Neural progenitor cell (in vitro differentiated cells): Measurements from ENCODE around the gene PRKCB. TPM values are rescaled to one million over a fixed set of nuclear protein-coding genes. Genes with fewer than 3 reads are reported as not detected.

Experiments
- DNase-seq: peaks from one replicate; pipeline ENCODE4 v3.0.0-alpha.2; 2016; ENCODE audit warnings: low spot score
- H2AFZ ChIP-seq: fragments of 200-600 bp; sonication (generic); replicated peaks from 2 replicates; pipeline ENCODE4 v1.6.1; 2016; ENCODE audit warnings: antibody characterized with exemption
- H3F3A ChIP-seq: fragments of 200-600 bp; sonication (generic); 2 replicates; pipeline ENCODE4 v1.6.1; 2016; ENCODE audit warnings: antibody characterized with exemption, low read depth
- H3K27ac ChIP-seq: fragments of 200-600 bp; sonication (generic); 2 replicates; pipeline ENCODE4 v1.5.1; 2016; ENCODE audit warnings: mild to moderate bottlenecking
- H3K27me3 ChIP-seq: fragments of 200-600 bp; sonication (generic); 2 replicates; pipeline ENCODE4 v1.6.1; 2016; ENCODE audit warnings: mild to moderate bottlenecking, moderate library complexity
- H3K36me3 ChIP-seq: fragments of 200-600 bp; sonication (generic); 2 replicates; pipeline ENCODE4 v1.5.1; 2016
- H3K4me1 ChIP-seq: fragments of 200-600 bp; sonication (generic); 2 replicates; pipeline ENCODE4 v1.6.1; 2016; ENCODE audit warnings: mixed run types
- H3K4me2 ChIP-seq: fragments of 200-600 bp; sonication (generic); 2 replicates; pipeline ENCODE4 v1.6.1; 2016
- H3K4me3 ChIP-seq: fragments of 200-600 bp; sonication (generic); 2 replicates; pipeline ENCODE4 v1.5.1; 2016
- H3K79me2 ChIP-seq: fragments of 200-600 bp; sonication (generic); 2 replicates; pipeline ENCODE4 v1.6.1; 2016; ENCODE audit warnings: low read depth
- H3K9ac ChIP-seq: fragments of 200-600 bp; sonication (generic); 2 replicates; pipeline ENCODE4 v1.6.1; 2016
- H3K9me3 ChIP-seq: fragments of 200-600 bp; sonication (generic); 2 replicates; pipeline ENCODE4 v1.5.1; 2016; ENCODE audit warnings: low read depth
- H4K20me1 ChIP-seq: fragments of 200-600 bp; sonication (generic); 2 replicates; pipeline ENCODE4 v1.6.1; 2016; ENCODE audit warnings: low read depth
- H3K27ac Mint-ChIP-seq: 3 replicates; pipeline ENCODE4 v1.8.0; 2021; ENCODE audit warnings: mixed read lengths
- H3K27me3 Mint-ChIP-seq: 2 replicates; pipeline ENCODE4 v1.8.0; 2022; ENCODE audit warnings: low read depth, mild to moderate bottlenecking, inconsistent platforms, moderate library complexity, mixed read lengths; ENCODE audit not compliant: insufficient read depth
- H3K36me3 Mint-ChIP-seq: 3 replicates; pipeline ENCODE4 v1.8.0; 2021; ENCODE audit warnings: mixed read lengths
- H3K4me1 Mint-ChIP-seq: 3 replicates; pipeline ENCODE4 v1.8.0; 2021; ENCODE audit warnings: mixed read lengths
- H3K4me3 Mint-ChIP-seq: 3 replicates; pipeline ENCODE4 v1.8.0; 2021; ENCODE audit warnings: mild to moderate bottlenecking, moderate library complexity, mixed read lengths
- H3K9me3 Mint-ChIP-seq: 3 replicates; pipeline ENCODE4 v1.8.0; 2020; ENCODE audit warnings: mixed read lengths
- EZH2 ChIP-seq: fragments of 200-600 bp; sonication (generic); IDR thresholded peaks from 2 replicates; pipeline ENCODE4 v1.6.1; 2017; ENCODE audit warnings: antibody characterized with exemption, mild to moderate bottlenecking, moderate library complexity
- EZH2phosphoT487 ChIP-seq: fragments of 200-600 bp; sonication (generic); IDR thresholded peaks from 2 replicates; pipeline ENCODE4 v1.6.1; 2017; ENCODE audit warnings: antibody characterized with exemption
- total RNA-seq: library from RNA; depleted of rRNA; stranded (reverse); fragments of >200 nt; gene quantifications from 2 replicates; pipeline ENCODE4 v1.2.3, GENCODE V29; 2015; ENCODE audit warnings: low replicate concordance
- TF ChIP-seq, protein P1 (sequence below): fragments of 200-600 bp; sonication (generic); IDR thresholded peaks from 2 replicates; pipeline ENCODE4 v1.5.1; 2017; ENCODE audit warnings: antibody characterized with exemption, mild to moderate bottlenecking

Gene PRKCB
- total RNA-seq, 1 donor from 2014 or later: 9.5 TPM

DNA sequence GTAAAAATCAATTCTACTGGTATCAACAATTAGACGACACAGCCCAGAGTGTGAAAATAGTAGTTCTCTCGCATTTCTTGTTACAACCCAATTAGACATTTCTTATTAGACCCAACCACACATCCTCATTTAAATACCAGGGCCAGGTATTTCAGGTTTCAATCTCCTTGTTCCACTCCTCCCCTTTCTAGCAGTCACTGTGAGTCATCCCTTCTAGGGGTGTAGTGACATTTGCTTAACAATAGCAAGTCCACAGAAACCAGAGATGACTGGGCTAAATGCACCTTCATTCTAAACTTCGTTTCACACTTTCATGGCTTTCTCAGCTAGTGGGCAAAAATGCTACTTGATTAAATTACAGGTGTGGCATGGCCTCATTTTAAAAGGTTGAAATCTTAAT lies 303.5 kb downstream of the PRKCB start:
- Histone ChIP-seq H3K4me3 (no peak overlapping the region), H3K27me3 (no peaks in the 10 kb centered on the region), H3F3A (peaks cover 39% of the 10 kb centered on the region), H3K4me2 (no peak overlapping the region), H3K27ac (no peak overlapping the region), H3K9ac (no peak overlapping the region), H4K20me1 (no peaks in the 10 kb centered on the region), H2AFZ (no peak overlapping the region), H3K36me3 (no peaks in the 10 kb centered on the region), H3K9me3 (no peaks in the 10 kb centered on the region), H3K4me1 (peaks cover 28% of the 10 kb centered on the region), H3K79me2 (no peaks in the 10 kb centered on the region)
- DNase-seq: no peak
- Mint-ChIP-seq H3K9me3 (no peaks in the 10 kb centered on the region), H3K36me3 (no peaks in the 10 kb centered on the region), H3K27me3 (peaks cover 3% of the 10 kb centered on the region), H3K4me3 (no peak overlapping the region), H3K4me1 (peaks cover 25% of the 10 kb centered on the region), H3K27ac (no peak overlapping the region)
- TF ChIP-seq, protein P1, sequence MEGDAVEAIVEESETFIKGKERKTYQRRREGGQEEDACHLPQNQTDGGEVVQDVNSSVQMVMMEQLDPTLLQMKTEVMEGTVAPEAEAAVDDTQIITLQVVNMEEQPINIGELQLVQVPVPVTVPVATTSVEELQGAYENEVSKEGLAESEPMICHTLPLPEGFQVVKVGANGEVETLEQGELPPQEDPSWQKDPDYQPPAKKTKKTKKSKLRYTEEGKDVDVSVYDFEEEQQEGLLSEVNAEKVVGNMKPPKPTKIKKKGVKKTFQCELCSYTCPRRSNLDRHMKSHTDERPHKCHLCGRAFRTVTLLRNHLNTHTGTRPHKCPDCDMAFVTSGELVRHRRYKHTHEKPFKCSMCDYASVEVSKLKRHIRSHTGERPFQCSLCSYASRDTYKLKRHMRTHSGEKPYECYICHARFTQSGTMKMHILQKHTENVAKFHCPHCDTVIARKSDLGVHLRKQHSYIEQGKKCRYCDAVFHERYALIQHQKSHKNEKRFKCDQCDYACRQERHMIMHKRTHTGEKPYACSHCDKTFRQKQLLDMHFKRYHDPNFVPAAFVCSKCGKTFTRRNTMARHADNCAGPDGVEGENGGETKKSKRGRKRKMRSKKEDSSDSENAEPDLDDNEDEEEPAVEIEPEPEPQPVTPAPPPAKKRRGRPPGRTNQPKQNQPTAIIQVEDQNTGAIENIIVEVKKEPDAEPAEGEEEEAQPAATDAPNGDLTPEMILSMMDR: no peak
- TF ChIP-seq EZH2 (no peak), EZH2phosphoT487 (no peak)

- Histone ChIP-seq H3K27ac (no peak overlapping the region), H4K20me1 (no peaks in the 10 kb centered on the region), H3K4me1 (peaks cover 22% of the 10 kb centered on the region), H3K79me2 (no peaks in the 10 kb centered on the region), H3K4me3 (no peak overlapping the region), H3K9ac (no peak overlapping the region), H3K4me2 (no peak overlapping the region), H3K27me3 (no peaks in the 10 kb centered on the region), H3K9me3 (no peaks in the 10 kb centered on the region), H3F3A (peaks cover 28% of the 10 kb centered on the region), H3K36me3 (no peaks in the 10 kb centered on the region), H2AFZ (no peak overlapping the region)
- Mint-ChIP-seq H3K4me1 (peaks cover 24% of the 10 kb centered on the region), H3K9me3 (no peaks in the 10 kb centered on the region), H3K4me3 (no peak overlapping the region), H3K27ac (no peak overlapping the region), H3K27me3 (peaks cover 3% of the 10 kb centered on the region), H3K36me3 (no peaks in the 10 kb centered on the region)
- DNase-seq: no peak
- TF ChIP-seq, protein P1: no peak
- no peak for TF ChIP-seq EZH2phosphoT487
- no peak for TF ChIP-seq EZH2
These were observed 304.9 kb downstream of the PRKCB start for GRCh38 chr16:24140730-24141129.

DNA sequence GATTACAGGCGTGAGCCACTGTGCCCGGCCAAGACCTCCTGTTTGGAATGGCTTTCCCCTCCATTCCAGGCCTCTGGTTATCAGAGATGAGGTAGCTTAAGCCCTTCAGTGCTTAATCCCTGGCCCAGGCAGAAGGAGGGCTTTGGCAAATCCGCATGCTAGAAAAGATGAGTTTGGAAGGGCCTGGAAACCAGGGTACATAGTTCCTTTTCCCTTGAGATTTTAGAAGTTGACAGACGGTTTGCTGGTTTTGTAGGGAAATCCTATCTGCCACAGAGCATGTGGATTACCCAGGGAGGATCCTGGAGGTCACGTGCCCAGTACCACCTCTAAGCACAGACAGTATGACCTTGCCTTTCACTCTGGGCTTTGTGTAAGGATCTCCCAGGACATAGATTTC lies 305.7 kb downstream of the PRKCB start:
- Histone ChIP-seq H2AFZ (no peak overlapping the region), H3F3A (peaks cover 21% of the 10 kb centered on the region), H3K4me2 (no peak overlapping the region), H3K27ac (no peak overlapping the region), H3K9ac (no peak overlapping the region), H3K36me3 (no peaks in the 10 kb centered on the region), H3K9me3 (no peaks in the 10 kb centered on the region), H4K20me1 (no peaks in the 10 kb centered on the region), H3K79me2 (no peaks in the 10 kb centered on the region), H3K27me3 (no peaks in the 10 kb centered on the region), H3K4me1 (peaks cover 21% of the 10 kb centered on the region), H3K4me3 (no peak overlapping the region)
- no peaks in the 10 kb centered on the region for H3K9me3 Mint-ChIP-seq
- peaks cover 19% of the 10 kb centered on the region for H3K4me1 Mint-ChIP-seq
- DNase-seq: no peak
- peaks cover 3% of the 10 kb centered on the region for H3K27me3 Mint-ChIP-seq
- TF ChIP-seq EZH2 (no peak), EZH2phosphoT487 (no peak)
- TF ChIP-seq, protein P1: no peak
- no peak overlapping the region for H3K4me3 Mint-ChIP-seq
- no peak overlapping the region for H3K27ac Mint-ChIP-seq
- no peaks in the 10 kb centered on the region for H3K36me3 Mint-ChIP-seq
